ELF-1 (cell line): ENCODE results near the gene TSPAN9.

Experiments
- DNase-seq: peaks from one replicate; pipeline ENCODE4 v3.0.0-alpha.2; 2016; ENCODE audit warnings: low read depth, low spot score

The TSPAN9 gene

GRCh38 chr12:3164454-3165077 is 87.4 kb downstream of the TSPAN9 start:
- no peak for DNase-seq

- DNase-seq: peak; percentile 62
These were observed 88.2 kb downstream of the TSPAN9 start for GRCh38 chr12:3165078-3165980.

DNA sequence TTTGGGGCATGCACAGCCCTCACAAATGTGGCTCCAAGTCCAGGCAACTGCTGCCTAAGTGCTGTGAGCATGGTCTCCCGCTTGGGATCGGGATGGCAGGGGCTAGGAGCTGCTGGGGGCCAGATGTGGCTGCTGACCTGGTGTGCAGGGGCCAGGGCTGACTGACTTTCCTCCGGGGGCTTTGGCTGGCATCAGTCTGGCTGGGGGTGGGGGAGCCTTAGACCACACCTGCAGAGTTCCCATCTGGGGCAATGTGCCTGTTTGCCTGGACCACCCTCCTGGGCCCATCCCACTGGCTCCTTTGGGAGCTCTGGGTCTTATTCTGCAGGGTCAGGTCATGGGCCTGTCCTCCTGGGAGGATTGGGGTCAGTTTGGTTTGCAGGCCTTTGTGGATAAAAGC is 90.5 kb downstream of the TSPAN9 start:
- no peak for DNase-seq

GRCh38 chr12:3168223-3169221 is 91.3 kb downstream of the TSPAN9 start:
- peak; percentile 70 for DNase-seq

DNA sequence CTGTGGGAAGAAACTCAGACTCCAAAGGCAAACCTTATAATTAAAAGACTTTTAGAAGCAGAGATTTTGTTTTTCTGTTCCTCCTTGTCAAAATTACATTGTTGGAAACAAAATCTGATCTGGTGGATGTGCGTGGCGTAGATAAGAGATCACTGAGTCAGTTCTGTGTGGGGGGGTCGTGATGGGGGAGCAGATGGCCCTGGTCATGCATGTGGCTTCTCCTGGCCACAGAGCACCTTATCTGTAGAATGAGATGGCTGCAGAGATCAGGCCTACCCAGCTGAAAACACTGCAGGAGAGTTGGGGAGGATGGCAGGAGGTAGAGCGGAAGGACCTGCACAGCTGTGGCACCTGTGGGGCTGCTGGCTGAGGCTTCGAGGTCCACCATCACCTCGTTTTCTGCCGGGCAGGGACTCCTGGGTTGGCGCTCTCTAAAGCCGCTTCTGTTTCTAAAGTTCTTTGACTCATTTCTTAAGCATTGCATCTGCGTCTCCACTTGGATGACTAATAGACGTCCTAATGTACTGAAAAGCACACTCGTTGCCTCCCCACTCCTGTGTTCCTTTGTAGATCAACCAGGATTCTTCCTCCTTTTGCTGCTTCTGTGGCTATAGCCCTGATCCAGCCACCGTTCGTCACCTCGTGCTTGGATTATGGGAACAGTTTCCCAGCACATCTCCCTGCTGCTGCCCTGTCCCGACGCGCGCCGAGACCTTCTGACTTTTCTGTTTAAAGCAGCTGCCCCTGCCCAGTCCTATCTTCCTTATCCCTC is 93.4 kb downstream of the TSPAN9 start:
- no peak for DNase-seq

- no peak for DNase-seq
These were observed 94.0 kb downstream of the TSPAN9 start for GRCh38 chr12:3171195-3171591.

DNA sequence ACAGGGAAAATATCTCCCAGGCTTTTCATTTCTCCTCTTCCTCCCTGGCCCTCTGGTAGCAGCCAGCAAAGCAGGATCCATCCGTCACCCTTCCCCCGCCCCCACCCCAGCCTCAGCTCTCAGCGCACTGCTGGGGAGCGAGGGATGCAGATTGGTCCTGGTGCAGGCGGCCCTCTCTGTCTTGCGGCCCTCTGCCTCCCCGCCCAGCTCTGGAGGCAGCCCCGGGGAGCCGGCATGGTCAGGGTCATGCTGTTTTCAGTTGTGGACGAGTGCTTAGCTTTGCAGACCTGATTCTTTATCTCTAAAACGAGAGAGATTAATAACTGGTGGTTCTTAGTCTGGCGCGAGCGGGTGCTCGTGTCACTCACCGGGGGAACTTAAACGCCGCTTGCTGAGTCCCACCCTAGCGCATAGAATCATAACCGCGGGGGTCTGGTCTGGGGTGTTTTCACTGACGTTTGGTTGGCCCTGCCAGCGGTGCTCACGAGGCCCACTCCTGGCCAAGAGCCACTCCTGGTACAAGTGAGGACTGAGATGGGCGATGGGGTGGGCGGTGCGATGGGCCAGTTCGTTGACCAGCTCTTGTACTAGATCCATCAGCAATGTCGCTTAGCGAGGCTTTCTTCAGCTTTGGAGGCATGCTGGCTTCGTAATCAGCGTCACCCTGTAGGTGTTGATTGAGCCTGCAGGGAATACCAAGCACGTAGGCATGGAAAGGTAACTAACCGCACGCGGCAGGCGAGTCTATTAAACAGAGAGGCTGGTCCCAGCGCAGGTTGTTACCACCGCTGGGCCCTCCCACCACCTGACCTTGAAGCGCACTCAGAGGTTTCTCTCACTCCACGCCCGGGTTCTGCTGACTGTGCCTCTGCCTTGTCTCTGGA is 95.2 kb downstream of the TSPAN9 start:
- DNase-seq: peak; percentile 38

DNA sequence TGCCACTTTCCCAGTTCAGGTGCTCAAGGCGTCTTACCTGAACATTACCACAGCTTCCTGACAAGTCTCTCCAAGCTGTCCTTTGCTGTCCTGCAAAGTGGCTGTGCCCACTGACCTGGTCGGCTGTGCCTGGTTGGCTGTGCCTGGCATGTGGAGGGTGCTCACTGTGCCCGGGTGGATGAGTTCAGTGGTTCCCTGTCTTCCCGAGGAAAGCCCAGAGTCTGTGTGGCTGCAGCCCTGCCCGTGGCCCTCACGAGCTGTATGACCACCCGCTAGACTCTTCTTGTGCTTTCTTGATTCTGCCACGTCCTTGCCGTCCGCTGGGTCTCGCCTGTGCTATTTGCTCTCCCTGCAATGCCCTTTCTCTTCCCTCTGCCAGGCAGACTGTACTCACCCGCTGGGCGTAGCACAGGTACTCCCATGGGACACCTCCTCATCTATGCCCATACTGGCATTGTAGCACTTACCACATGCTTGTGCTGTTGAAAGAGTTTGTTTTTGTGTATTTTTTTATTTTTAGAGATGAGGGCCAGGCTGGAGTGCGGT is 95.9 kb downstream of the TSPAN9 start:
- no peak for DNase-seq

DNA sequence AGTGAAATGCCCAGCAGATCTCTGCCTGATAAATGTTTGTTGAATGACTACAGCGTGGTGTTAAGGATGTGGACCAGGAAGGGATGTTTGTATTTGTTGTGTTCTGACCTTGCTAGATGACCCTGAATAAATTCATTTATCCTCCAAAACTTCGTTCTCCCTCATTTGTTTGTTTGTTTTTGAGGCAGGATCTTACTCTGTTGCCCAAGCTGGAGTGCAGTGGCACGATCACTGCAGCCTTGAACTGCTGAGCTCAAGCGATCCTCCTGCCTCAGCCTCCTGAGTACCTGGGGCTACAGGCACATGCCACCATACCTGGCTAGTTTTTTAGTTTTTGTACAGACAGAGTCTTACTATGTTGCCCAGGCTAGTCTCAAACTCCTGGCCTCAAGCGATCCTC is 96.7 kb downstream of the TSPAN9 start:
- DNase-seq: no peak

- no peak for DNase-seq
These were observed 98.1 kb downstream of the TSPAN9 start for GRCh38 chr12:3175238-3175637.

GRCh38 chr12:3176754-3177153 is 99.6 kb downstream of the TSPAN9 start:
- DNase-seq: no peak

GRCh38 chr12:3177778-3178425 is 100.7 kb downstream of the TSPAN9 start:
- no peak for DNase-seq

DNA sequence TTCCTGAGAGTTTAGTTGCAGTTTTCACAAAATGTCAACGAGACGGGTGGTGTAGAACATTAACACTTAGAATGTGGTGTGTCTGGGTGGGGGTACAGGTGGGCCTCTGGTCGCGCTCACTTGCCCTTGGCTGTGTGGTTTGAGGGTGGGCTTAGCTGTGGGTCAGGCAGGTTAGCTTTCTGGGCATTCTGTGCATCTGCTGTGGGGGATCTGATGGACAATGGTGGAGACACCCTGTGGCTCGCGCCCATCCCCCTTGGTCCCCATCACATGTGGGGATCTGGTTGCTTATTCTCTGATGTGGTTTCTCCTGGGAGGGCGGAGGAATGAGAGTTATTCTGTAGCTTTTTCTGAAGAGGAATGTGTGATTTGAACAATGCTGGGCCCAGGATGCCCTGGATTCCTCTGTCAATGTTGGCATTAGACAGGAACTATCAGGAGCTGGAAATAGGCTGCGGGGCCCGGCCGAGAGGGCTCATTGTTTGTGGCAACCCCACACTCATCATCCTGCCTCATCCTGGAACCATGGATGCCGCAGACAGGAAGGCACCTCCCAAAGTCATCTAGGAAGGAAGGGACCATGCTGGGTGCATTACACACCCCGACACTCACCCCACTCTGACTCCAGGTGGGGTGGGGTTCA is 101.6 kb downstream of the TSPAN9 start:
- no peak for DNase-seq

- DNase-seq: no peak
These were observed 102.6 kb downstream of the TSPAN9 start for GRCh38 chr12:3179731-3180130.

DNA sequence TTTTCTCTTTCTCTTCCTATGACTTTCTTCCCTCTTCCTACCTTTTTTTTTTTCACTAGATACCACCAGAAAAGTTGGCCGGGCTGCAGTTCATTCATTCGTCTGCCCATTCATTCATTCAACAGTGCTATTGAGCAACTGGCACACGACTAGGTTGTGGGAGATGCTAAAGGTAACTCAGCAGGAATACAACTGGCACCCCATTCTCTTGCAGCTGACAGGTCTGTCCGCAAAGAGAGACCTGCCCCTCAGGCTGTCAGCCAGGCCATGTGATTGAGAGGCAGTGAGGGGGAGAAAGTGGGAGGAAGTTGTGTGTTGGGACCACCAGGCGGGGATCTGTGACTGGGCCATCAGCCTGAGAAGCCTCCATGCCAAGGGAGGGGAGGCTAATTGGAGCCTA is 105.2 kb downstream of the TSPAN9 start:
- DNase-seq: no peak

DNA sequence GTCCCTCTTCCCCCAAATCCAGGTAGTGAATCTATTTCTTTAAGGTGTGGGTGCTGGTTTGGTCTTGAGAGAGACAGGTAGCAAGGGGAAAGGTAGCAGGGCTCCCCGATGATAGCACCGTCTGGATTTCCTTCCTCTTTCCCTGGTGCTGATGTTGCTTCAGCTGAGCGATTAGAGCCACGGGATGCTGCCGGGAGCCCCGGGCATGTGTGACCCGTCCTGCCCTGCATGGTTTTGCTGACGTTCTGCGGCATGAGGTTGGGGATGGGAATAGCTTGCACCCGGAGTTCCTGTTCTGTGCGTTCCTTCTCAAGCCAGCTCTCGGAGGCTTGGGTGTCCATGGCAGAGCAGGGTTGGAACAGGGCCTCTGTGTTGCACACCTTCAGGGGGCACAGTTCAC is 107.3 kb downstream of the TSPAN9 start:
- DNase-seq: no peak

GRCh38 chr12:3185260-3185870 is 108.2 kb downstream of the TSPAN9 start:
- no peak for DNase-seq

DNA sequence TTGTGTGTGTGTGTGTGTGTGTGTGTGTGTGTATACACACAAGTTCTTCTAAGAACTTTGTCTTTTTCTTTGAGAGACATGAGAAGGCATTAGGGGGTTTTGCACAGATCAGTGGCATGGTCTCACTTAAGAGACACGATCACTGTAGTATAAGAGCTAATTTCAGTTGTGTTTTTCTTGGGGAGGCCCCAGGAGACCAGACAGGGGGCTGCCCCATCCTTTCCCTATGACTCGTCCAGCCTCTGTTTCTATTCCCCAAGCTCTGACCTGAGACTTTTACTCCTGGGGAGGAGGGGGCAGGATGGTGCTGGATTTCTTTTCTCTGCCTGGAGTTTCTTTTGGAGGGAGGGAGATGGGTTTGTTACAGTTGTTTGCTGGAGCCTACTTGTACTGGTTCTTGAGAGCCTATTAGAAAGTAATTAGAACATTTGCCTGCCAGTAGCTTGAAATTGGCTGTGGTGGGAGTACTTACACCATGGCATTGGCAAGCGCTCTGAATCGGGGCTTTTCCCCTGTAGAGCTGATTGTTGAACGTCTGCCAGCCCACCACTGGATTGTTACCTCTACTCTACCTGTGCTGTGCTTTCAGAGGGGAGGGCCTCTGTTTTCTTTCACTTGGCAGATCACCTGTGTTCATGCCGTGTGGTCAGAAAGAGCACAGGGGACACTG is 109.5 kb downstream of the TSPAN9 start:
- no peak for DNase-seq
